GM12878 (cell line): ENCODE results near the gene AP1M1. TPM values are rescaled to one million over a fixed set of nuclear protein-coding genes. Genes with fewer than 3 reads are reported as not detected.

ENCODE experiments used
- BMI1 ChIP-seq: fragments of 450-650 bp; IDR thresholded peaks from 2 replicates; pipeline ENCODE4 v1.6.1; 2016; ENCODE audit warnings: mild to moderate bottlenecking, moderate library complexity, borderline replicate concordance
- CREB1 ChIP-seq: IDR thresholded peaks from 2 replicates; pipeline ENCODE4 v1.6.1; 2012; ENCODE audit warnings: low read depth, mild to moderate bottlenecking, inconsistent platforms
- GATAD2B ChIP-seq: fragments of 450-650 bp; conservative IDR thresholded peaks from 2 replicates; pipeline ENCODE4 v1.6.1; 2017; ENCODE audit warnings: low read depth, mild to moderate bottlenecking, moderate library complexity
- HDAC2 ChIP-seq: fragments of 200-600 bp; sonication (generic); IDR thresholded peaks from 2 replicates; pipeline ENCODE4 v1.6.1; 2017
- IKZF2 ChIP-seq, 2 experiments: fragments of 450-650 bp; IDR thresholded peaks; 2 replicates each; pipeline ENCODE4 v1.6.1; 2017; ENCODE audit warnings: mild to moderate bottlenecking in 2 of 2, moderate library complexity in 2 of 2
- KDM1A ChIP-seq: fragments of 200-600 bp; sonication (generic); IDR thresholded peaks from 2 replicates; pipeline ENCODE4 v1.6.1; 2016; ENCODE audit warnings: borderline replicate concordance
- KLF5 ChIP-seq: fragments of 450-650 bp; IDR thresholded peaks from 2 replicates; pipeline ENCODE4 v1.6.1; 2014; ENCODE audit warnings: mild to moderate bottlenecking; ENCODE audit not compliant: partially characterized antibody
- MTA3 ChIP-seq: IDR thresholded peaks from 2 replicates; pipeline ENCODE4 v1.6.1; 2012; ENCODE audit warnings: low read length, inconsistent platforms, borderline replicate concordance
- MXI1 ChIP-seq: fragments of 150-350 bp; IDR thresholded peaks from 2 replicates; pipeline ENCODE4 v1.6.1; 2011; ENCODE audit warnings: low read depth, mild to moderate bottlenecking, inconsistent platforms, low read length, improper control_type of control experiment
- NBN ChIP-seq: fragments of 450-650 bp; IDR thresholded peaks from 2 replicates; pipeline ENCODE4 v1.6.1; 2016
- NFXL1 ChIP-seq: fragments of 450-650 bp; IDR thresholded peaks from 2 replicates; pipeline ENCODE4 v1.6.1; 2017; ENCODE audit warnings: antibody characterized with exemption, mild to moderate bottlenecking, borderline replicate concordance
- NFYB ChIP-seq: IDR thresholded peaks from 2 replicates; pipeline ENCODE4 v1.6.1; 2011; ENCODE audit warnings: low read depth, mild to moderate bottlenecking, low read length, improper control_type of control experiment, moderate library complexity; ENCODE audit not compliant: insufficient read depth
- RAD51 ChIP-seq: fragments of 450-650 bp; IDR thresholded peaks from 2 replicates; pipeline ENCODE4 v1.6.1; 2016; ENCODE audit warnings: moderate library complexity, mild to moderate bottlenecking, inconsistent platforms
- RFX5 ChIP-seq: IDR thresholded peaks from 2 replicates; pipeline ENCODE4 v1.6.1; 2011; ENCODE audit warnings: low read depth, low read length, improper control_type of control experiment
- TARDBP ChIP-seq: IDR thresholded peaks from 2 replicates; pipeline ENCODE4 v1.6.1; 2016; ENCODE audit warnings: borderline replicate concordance
- TCF7 ChIP-seq: IDR thresholded peaks from 2 replicates; pipeline ENCODE4 v1.6.1; 2014; ENCODE audit warnings: antibody characterized with exemption, borderline replicate concordance
- polyA plus RNA-seq, 11 experiments: library from polyadenylated mRNA; depleted of rRNA in 4 of 11; unstranded in 6 of 11; stranded (reverse) in 5 of 11; fragments of >200 nt; fragmentation: Nextera tagmentation in 4 of 11; fragmentation: Illumina TruSeq in 1 of 11; extraction: Ambion mirVana in 4 of 11; extraction: Trizol in 1 of 11; gene quantifications; 1 replicate in 1 of 11; 2 replicates in 10 of 11; pipeline versions ENCODE4 v1.2.1 to v1.2.3, GENCODE V29; 2011 to 2016; ENCODE audit warnings: inconsistent platforms in 2 of 11, missing spikeins in 2 of 11, low read depth in 1 of 11
- total RNA-seq, 4 experiments: library from RNA; depleted of rRNA in 3 of 4; stranded (reverse); fragments of >200 nt in 3 of 4; fragmentation: Illumina TruSeq in 1 of 4; extraction: Trizol in 1 of 4; gene quantifications; 2 replicates each; pipeline versions ENCODE4 v1.2.1 to v1.2.3, GENCODE V29; 2013 to 2021
- TF ChIP-seq, protein P1 (sequence below): IDR thresholded peaks from 2 replicates; pipeline ENCODE4 v1.6.1; 2012; ENCODE audit warnings: mild to moderate bottlenecking, low read depth, low read length
- TF ChIP-seq, protein P2 (sequence below): fragments of 150-350 bp; IDR thresholded peaks from 2 replicates; pipeline ENCODE4 v1.6.1; 2016; ENCODE audit warnings: low read depth, low read length
- TF ChIP-seq, protein P3 (sequence below): fragments of 450-650 bp; IDR thresholded peaks from 2 replicates; pipeline ENCODE4 v1.6.1; 2017; ENCODE audit warnings: mild to moderate bottlenecking, low read depth, inconsistent platforms; ENCODE audit not compliant: poor library complexity, severe bottlenecking
- TF ChIP-seq, protein P4 (sequence below): IDR thresholded peaks from 2 replicates; pipeline ENCODE4 v1.6.1; 2011; ENCODE audit warnings: mild to moderate bottlenecking, low read depth, low read length, moderate library complexity; ENCODE audit not compliant: insufficient replicate concordance

Gene AP1M1
- total and polyA plus RNA-seq, 10 of the 15 experiments (the other 5 are each of a cell fraction or from before 2014, with no cell fraction given): 1.0 to 116 (median 44.7) TPM

DNA sequence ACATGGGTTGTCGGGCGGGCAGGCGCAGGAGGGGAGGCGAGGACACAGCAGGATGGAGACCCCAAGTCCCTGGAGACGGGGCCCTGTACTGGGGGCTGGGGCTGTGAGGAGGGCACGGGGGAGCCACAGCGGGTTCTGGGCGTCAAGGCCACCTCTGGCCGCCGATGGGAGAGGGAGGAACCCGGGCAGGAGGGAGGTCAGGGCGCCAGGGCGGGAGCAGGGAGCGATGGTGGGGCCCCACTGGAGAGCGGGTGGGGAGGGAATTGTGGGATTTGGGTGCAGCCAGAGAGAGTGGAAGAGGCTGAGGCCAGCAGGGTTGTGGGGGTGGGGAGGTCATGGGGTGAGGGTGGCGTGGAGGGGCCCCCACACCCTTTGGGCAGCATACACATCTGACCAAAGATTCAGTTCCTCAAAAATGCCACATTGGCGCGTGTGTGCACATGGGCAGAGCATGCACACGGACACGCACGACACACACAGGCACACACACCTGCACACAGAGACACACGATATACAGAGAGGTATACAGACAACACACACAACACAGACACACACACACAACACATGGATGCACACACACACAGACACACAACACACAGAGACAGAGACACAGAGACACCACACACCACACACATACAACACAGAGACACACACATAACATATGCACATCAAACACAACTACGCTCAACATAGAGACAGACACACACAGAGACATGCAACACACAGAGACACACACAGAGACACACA is 54.9 kb downstream of the AP1M1 start (continued):
- no peak for TF ChIP-seq GATAD2B
- peak; percentile 28 to 59; a peak in 3 of 4 replicates for TF ChIP-seq IKZF2 (IDR thresholded peaks at IDR 0.05)
- TF ChIP-seq MTA3: no peak
- TF ChIP-seq TARDBP: no peak
- no peak for TF ChIP-seq HDAC2
- TF ChIP-seq NFYB: no peak
- no peak for TF ChIP-seq BMI1
- TF ChIP-seq, protein P1, sequence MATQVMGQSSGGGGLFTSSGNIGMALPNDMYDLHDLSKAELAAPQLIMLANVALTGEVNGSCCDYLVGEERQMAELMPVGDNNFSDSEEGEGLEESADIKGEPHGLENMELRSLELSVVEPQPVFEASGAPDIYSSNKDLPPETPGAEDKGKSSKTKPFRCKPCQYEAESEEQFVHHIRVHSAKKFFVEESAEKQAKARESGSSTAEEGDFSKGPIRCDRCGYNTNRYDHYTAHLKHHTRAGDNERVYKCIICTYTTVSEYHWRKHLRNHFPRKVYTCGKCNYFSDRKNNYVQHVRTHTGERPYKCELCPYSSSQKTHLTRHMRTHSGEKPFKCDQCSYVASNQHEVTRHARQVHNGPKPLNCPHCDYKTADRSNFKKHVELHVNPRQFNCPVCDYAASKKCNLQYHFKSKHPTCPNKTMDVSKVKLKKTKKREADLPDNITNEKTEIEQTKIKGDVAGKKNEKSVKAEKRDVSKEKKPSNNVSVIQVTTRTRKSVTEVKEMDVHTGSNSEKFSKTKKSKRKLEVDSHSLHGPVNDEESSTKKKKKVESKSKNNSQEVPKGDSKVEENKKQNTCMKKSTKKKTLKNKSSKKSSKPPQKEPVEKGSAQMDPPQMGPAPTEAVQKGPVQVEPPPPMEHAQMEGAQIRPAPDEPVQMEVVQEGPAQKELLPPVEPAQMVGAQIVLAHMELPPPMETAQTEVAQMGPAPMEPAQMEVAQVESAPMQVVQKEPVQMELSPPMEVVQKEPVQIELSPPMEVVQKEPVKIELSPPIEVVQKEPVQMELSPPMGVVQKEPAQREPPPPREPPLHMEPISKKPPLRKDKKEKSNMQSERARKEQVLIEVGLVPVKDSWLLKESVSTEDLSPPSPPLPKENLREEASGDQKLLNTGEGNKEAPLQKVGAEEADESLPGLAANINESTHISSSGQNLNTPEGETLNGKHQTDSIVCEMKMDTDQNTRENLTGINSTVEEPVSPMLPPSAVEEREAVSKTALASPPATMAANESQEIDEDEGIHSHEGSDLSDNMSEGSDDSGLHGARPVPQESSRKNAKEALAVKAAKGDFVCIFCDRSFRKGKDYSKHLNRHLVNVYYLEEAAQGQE: no peak
- TF ChIP-seq MXI1: no peak
- peak; percentile 75 for TF ChIP-seq NBN
- TF ChIP-seq, protein P2, sequence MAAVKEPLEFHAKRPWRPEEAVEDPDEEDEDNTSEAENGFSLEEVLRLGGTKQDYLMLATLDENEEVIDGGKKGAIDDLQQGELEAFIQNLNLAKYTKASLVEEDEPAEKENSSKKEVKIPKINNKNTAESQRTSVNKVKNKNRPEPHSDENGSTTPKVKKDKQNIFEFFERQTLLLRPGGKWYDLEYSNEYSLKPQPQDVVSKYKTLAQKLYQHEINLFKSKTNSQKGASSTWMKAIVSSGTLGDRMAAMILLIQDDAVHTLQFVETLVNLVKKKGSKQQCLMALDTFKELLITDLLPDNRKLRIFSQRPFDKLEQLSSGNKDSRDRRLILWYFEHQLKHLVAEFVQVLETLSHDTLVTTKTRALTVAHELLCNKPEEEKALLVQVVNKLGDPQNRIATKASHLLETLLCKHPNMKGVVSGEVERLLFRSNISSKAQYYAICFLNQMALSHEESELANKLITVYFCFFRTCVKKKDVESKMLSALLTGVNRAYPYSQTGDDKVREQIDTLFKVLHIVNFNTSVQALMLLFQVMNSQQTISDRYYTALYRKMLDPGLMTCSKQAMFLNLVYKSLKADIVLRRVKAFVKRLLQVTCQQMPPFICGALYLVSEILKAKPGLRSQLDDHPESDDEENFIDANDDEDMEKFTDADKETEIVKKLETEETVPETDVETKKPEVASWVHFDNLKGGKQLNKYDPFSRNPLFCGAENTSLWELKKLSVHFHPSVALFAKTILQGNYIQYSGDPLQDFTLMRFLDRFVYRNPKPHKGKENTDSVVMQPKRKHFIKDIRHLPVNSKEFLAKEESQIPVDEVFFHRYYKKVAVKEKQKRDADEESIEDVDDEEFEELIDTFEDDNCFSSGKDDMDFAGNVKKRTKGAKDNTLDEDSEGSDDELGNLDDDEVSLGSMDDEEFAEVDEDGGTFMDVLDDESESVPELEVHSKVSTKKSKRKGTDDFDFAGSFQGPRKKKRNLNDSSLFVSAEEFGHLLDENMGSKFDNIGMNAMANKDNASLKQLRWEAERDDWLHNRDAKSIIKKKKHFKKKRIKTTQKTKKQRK: no peak
- TF ChIP-seq, protein P3, sequence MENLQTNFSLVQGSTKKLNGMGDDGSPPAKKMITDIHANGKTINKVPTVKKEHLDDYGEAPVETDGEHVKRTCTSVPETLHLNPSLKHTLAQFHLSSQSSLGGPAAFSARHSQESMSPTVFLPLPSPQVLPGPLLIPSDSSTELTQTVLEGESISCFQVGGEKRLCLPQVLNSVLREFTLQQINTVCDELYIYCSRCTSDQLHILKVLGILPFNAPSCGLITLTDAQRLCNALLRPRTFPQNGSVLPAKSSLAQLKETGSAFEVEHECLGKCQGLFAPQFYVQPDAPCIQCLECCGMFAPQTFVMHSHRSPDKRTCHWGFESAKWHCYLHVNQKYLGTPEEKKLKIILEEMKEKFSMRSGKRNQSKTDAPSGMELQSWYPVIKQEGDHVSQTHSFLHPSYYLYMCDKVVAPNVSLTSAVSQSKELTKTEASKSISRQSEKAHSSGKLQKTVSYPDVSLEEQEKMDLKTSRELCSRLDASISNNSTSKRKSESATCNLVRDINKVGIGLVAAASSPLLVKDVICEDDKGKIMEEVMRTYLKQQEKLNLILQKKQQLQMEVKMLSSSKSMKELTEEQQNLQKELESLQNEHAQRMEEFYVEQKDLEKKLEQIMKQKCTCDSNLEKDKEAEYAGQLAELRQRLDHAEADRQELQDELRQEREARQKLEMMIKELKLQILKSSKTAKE: no peak
- TF ChIP-seq NFXL1: no peak
- no peak for TF ChIP-seq TCF7
- no peak for TF ChIP-seq RFX5
- TF ChIP-seq RAD51: no peak; the same call in 1 of the 2 replicates
- TF ChIP-seq KDM1A: no peak
- TF ChIP-seq KLF5: no peak
- no peak for TF ChIP-seq CREB1
- TF ChIP-seq, protein P4, sequence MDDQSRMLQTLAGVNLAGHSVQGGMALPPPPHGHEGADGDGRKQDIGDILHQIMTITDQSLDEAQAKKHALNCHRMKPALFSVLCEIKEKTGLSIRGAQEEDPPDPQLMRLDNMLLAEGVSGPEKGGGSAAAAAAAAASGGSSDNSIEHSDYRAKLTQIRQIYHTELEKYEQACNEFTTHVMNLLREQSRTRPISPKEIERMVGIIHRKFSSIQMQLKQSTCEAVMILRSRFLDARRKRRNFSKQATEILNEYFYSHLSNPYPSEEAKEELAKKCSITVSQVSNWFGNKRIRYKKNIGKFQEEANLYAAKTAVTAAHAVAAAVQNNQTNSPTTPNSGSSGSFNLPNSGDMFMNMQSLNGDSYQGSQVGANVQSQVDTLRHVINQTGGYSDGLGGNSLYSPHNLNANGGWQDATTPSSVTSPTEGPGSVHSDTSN: no peak
